ENCODE measurements around the gene SFRP2.

SFRP2 gene

DNA sequence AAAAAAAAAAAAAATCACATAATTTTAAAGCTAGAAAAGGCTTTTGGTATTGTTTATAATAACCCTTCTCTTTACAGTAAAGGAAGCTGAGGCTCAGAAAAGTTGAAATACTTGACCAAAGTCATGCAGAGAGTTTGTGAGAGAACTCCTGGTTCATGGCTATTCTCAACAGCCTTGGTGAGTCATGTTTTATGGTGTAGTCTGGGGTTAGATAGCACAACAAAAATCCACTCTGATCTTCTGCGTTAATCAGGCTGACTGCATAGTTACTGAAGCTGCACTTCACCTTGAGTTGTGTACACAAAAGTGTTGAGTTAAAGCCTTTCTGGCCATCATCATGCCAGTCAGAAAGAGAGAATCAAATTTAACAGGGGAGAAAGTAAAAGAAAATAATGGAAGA, 19.3 kb upstream of the SFRP2 start:
- Histone ChIP-seq H3K27ac (no peak overlapping the region), H3K27me3 (peaks cover 40% of the 10 kb centered on the region), H3K4me3 (ENCODE audit: low read depth in 1 of 2, low read length in 1 of 2) (no peak overlapping the region), H3K36me3 (no peaks in the 10 kb centered on the region), H3K9me3 (no peaks in the 10 kb centered on the region), H3K4me1 (ENCODE audit: control insufficient read depth in 1 of 2, insufficient read depth in 1 of 2, low read depth in 1 of 2, low read length in 1 of 2) (no peaks in the 10 kb centered on the region)
- TF ChIP-seq, protein P1, sequence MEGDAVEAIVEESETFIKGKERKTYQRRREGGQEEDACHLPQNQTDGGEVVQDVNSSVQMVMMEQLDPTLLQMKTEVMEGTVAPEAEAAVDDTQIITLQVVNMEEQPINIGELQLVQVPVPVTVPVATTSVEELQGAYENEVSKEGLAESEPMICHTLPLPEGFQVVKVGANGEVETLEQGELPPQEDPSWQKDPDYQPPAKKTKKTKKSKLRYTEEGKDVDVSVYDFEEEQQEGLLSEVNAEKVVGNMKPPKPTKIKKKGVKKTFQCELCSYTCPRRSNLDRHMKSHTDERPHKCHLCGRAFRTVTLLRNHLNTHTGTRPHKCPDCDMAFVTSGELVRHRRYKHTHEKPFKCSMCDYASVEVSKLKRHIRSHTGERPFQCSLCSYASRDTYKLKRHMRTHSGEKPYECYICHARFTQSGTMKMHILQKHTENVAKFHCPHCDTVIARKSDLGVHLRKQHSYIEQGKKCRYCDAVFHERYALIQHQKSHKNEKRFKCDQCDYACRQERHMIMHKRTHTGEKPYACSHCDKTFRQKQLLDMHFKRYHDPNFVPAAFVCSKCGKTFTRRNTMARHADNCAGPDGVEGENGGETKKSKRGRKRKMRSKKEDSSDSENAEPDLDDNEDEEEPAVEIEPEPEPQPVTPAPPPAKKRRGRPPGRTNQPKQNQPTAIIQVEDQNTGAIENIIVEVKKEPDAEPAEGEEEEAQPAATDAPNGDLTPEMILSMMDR (IDR thresholded peaks at IDR 0.05): no peak

DNA sequence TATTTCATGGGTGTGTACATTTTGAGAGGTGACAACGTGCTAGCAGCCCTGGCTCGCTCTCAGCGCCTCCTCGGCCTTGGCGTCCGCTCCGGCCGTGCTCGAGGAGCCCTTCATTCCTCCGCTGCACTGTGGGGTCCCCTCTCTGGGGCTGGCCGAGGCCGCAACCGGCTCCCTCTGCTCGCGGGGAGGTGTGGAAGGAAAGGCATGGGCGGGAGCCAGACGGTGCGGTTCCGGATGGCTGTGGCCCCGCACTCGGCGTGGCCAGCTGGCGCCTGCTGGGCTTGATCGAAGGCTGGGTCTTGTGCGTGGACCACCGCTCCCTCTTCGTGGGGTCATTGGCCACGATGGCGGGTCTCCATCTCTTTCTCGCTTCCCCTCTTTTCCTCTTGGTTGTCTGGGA, 17.2 kb upstream of the SFRP2 start:
- H3K4me3 ChIP-seq (ENCODE audit: low read depth in 1 of 2, low read length in 1 of 2): no peak overlapping the region
- H3K4me1 ChIP-seq (ENCODE audit: control insufficient read depth in 1 of 2, insufficient read depth in 1 of 2, low read depth in 1 of 2, low read length in 1 of 2): no peaks in the 10 kb centered on the region
- no peak overlapping the region for H3K27ac ChIP-seq
- H3K27me3 ChIP-seq: peaks cover 30% of the 10 kb centered on the region
- TF ChIP-seq, protein P1 (IDR thresholded peaks at IDR 0.05): no peak
- H3K9me3 ChIP-seq: no peaks in the 10 kb centered on the region
- H3K36me3 ChIP-seq: no peaks in the 10 kb centered on the region

DNA sequence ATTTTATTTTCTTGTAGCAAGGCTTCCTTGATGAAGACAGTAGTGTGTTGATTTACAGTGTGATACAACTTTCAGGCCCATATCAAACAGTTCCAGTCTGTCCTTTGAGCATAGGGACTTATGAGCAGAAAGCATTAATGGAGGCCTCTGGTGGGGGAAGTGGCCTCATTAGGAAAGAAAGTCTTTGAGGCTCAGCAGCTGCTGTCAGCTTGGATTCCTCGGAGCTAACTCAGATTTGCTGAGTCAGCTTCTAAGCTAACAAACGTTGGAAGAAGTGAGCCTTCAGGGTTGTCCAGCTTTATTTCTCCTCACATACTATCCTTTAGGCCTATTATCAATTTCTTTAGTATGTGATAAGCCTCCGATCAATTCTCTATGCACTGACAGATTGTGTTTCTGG, 15.8 kb upstream of the SFRP2 start:
- no peaks in the 10 kb centered on the region for H3K9me3 ChIP-seq
- no peak overlapping the region for H3K4me3 ChIP-seq (ENCODE audit: low read depth in 1 of 2, low read length in 1 of 2)
- H3K27me3 ChIP-seq: peaks cover 32% of the 10 kb centered on the region
- H3K36me3 ChIP-seq: no peaks in the 10 kb centered on the region
- H3K4me1 ChIP-seq (ENCODE audit: control insufficient read depth in 1 of 2, insufficient read depth in 1 of 2, low read depth in 1 of 2, low read length in 1 of 2): no peaks in the 10 kb centered on the region
- no peak overlapping the region for H3K27ac ChIP-seq
- TF ChIP-seq, protein P1 (IDR thresholded peaks at IDR 0.05): no peak

DNA sequence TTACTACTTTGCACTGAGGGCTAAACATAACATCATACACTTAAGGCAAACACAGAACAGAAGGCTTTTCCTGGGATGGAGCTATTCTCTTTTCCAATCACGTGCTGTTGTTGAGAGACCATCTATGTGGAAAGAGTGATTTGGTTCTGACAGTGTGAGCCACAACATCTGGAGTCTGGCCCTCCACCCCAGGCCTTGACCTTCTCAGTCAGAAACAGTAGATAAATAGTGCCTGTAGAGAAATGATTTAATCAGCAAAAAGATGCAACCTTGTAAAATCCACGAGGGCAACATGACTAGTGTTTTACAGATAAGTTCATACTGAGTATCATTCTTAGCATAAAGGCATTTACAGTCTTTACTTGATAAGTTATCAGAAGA, 10.8 kb upstream of the SFRP2 start:
- Histone ChIP-seq H3K27ac (no peak overlapping the region), H3K27me3 (peaks cover 77% of the 10 kb centered on the region), H3K9me3 (no peaks in the 10 kb centered on the region), H3K36me3 (no peaks in the 10 kb centered on the region), H3K4me1 (ENCODE audit: control insufficient read depth in 1 of 2, insufficient read depth in 1 of 2, low read depth in 1 of 2, low read length in 1 of 2) (no peaks in the 10 kb centered on the region), H3K4me3 (ENCODE audit: low read depth in 1 of 2, low read length in 1 of 2) (no peak overlapping the region)
- TF ChIP-seq, protein P1 (IDR thresholded peaks at IDR 0.05): no peak

DNA sequence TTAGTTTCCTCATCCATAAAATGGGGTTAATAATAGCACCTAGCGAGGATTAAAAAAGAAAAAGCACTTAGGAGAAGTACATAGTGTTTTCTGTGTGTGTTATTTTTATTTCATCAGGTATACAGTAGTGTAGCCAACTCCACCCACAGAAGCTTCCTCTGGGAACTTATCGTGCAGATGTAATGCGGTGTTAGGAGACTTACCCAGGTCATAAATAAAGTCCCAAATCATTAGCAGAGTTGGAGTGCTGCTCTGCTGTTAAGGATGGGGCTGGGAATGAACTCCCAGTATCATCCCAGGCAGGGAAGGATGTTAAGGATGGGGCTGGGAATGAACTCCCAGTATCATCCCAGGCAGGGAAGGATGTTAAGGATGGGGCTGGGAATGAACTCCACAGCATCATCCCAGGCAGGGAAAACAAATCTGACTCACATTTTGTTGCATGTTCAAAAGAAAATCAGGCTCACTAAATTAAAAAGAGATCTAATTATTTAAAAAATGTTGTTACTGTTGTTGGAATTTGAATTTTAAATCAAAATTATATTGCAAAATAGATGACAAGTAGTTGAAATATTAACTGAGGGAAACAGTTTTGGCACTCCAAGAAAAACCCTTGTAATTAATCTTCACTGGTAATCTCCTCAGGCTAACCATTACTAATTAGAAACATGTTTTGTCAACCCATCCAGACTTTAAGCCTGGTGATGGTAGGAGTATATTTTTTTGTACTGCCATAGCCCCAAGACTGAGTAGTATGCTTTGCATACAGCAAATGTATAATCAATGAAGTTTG, 10.2 kb upstream of the SFRP2 start:
- Histone ChIP-seq H3K27me3 (peaks cover 83% of the 10 kb centered on the region), H3K4me3 (ENCODE audit: low read depth in 1 of 2, low read length in 1 of 2) (no peak overlapping the region), H3K9me3 (no peaks in the 10 kb centered on the region), H3K4me1 (ENCODE audit: control insufficient read depth in 1 of 2, insufficient read depth in 1 of 2, low read depth in 1 of 2, low read length in 1 of 2) (no peaks in the 10 kb centered on the region), H3K27ac (no peak overlapping the region), H3K36me3 (no peaks in the 10 kb centered on the region)
- TF ChIP-seq, protein P1 (IDR thresholded peaks at IDR 0.05): no peak
